SK-N-DZ (cell line): ENCODE measurements around the gene RITA1.
A peak's percentile ranks its signal among the peaks of the same experiment; 100 is the strongest.

Source experiments
- DNase-seq: peaks from one replicate; pipeline ENCODE4 v3.0.0-alpha.2; 2015; ENCODE audit warnings: low spot score

RITA1 gene

DNA sequence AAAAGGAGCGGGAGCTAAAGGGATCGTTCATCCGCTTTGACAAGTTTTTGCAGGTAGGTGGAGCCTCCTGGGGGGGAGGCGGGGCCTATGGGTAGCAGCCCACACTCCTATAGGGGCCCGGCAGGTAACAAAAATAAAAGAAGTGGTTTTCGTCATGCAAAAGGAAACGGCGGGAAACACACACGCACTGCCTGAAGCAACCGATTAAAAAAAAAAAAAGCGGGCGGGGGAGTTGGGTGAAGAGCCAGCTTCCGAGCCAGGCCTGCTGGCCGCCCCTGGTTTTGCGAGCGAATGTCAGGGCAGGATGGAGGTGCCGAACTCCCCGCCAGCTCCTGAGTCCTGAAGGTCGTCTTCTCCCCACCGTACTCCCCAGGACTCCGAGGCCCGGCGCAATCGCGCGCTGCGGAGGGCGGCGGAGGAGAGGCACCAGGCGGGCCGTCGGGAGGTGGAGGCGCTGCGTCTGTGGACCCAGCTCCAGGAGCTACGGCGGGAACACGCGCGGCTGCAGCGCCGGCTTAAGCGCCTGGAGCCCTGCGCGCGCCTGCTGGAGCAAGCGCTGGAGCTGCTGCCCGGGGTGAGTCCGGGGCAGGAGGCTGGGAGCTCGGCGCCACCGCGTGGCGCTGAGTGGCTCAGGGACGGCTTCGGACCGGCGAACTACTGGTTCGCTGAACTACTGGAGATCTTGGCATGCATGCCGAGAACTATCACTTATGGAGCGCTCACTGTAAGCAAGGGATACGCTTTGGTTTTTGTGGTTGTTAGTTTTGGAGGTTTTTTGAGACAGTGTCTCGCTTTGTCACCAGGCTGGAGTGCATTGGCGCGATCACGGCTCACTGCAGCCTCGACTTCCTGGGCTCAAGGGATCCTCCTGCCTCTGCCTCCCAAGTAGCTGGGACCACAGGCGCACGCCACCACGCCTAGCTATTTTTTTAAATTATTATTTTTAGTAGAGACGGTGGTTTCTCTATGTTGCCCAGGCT is 32.4 kb upstream of the RITA1 start:
- peak; percentile 74 for DNase-seq

DNA sequence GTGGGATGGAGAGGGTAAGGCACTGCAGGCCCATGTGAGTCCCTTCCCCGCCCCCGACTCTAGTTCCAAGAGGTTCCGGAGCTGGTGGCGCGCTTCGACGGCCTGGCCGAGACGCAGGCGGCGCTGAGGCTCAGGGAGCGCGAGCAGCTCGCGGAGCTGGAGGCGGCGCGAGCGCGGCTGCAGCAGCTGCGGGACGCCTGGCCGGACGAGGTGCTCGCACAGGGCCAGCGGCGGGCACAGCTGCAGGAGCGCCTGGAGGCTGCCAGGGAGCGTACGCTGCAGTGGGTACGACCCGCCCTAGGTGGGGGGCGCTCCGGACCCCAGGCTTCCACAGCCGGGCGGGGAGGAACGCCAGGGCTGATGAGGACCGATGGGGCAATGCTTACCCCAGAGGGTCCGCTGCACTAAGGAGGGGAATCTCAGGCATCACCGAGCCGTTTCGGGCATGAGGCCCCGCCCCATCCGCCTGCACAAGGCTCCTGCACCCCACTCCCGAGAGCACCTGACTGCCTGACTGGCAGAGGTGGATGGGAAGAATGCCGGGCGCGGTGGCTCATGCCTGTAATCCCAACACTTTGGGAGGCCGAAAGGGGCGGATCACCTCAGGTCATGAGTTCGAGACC is 31.1 kb upstream of the RITA1 start:
- DNase-seq: no peak

DNA sequence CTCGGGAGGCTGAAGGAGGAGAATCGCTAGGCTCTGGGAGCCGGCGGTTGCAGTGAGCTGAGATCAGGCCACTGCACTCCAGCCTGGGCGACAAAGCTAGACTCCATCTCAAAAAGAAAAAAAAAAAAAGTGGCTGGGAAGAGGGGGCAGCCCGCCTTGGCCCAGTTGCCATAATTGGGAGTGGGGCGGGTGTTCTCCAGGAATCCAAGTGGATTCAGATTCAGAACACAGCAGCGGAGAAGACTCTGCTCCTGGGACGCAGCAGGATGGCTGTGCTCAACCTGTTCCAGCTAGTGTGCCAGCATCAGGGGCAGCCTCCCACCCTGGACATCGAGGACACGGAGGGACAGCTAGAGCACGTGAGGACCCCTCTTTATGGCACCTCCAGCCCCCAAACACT is 30.5 kb upstream of the RITA1 start:
- DNase-seq: no peak

DNA sequence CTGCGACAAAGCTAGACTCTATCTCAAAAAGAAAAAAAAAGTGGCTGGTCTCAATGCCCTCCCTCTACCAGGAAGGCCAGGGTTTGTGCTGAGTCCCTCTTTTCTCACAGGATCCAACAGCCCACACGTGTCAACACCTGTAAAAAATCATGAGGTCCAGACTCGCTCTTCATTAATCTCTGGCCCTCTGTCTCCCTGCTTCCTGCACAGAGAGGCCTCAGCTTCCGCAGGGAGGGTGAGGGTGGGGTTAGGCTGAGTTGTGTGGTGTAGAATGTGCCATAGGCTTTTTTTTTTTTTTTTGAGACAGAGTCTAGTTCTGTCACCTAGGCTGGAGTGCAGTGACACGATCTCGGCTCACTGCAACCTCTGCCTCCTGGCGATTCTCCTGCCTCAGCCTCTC is 29.9 kb upstream of the RITA1 start:
- DNase-seq: no peak

DNA sequence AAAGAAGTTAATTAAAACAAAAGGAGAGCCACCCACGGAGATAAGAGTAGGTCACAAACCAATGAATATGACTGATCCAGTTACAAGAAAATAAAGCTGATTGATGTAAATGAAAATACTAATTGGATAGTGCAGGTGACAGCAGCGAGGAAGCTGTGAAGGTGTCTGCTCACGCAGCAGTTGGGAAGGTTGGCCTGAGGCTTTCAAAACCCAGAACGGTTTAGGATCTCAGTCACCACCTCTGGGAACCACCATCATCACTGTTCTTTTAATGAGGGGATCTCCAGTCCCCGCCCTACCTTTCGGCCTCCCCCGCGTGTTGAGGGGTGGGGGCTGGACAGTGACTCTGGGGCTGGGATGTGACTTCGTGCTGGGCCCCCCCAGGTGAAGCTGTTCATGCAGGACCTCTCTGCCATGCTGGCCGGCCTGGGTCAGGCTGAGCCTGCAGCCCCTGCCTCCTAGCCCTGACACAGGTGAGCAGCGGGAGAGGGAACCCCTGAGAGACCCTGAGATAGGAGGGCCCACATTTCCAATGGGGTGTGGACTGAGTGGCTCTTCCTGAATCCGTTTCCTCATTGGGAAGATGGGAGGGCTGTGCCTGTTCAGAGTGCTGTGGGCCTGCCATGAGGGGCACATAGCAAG is 28.2 kb upstream of the RITA1 start:
- no peak for DNase-seq

DNA sequence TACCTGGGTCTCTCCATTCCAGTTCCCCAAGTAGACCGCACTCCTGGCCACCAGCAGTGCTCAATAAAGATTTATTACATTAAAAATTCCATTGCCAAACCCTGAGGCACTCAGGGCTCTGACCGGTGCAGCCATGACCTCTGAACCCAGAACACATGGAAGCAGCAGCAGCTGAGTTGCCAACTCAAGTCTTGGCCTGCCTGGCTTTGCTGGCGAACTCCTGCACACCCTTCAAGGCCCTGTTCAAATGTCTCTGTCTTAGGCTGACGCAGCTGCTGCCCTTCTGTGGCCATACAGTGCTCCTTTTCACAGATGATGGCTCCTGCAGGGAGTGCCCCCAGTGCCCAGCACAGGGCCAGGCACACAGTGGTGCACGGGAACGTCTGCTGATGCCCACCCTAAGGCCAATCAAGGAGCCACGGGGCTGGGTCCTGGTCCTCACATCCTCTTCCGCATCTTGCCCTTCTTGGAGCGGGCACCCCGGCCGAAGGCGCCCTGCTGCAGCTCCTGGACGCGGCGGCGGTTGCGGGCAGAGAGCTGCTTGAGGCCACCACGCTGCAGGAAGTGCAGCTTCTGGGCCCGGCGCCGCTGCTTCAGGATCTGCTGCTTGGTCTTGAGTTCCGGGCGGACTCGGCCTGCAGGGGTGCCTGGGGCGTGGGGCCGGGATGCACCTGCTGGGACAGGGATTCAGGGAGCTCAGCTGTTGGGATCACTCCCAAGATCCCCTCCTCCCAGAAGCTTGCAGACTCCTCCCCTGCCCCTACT is 26.9 kb upstream of the RITA1 start:
- DNase-seq: no peak

DNA sequence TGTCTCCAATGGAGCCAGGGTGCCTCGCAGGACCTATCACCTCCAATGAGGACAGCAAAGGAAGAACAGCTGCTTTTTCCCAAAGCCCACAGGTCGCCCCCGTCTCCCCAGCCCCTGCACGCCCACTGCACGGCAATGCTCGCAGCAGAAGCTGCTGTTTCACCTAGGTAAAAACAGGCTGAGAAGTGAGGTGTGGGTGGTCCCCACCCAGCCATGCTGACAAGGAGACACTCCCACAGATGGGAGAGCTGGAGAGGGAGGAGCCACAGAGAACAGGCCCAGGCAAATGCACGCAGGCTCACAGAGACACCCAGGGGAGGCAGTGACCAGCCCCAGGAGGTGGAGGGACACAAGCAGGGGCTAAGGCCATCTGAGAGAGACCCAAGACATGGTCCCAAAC is 25.6 kb upstream of the RITA1 start:
- DNase-seq: no peak

DNA sequence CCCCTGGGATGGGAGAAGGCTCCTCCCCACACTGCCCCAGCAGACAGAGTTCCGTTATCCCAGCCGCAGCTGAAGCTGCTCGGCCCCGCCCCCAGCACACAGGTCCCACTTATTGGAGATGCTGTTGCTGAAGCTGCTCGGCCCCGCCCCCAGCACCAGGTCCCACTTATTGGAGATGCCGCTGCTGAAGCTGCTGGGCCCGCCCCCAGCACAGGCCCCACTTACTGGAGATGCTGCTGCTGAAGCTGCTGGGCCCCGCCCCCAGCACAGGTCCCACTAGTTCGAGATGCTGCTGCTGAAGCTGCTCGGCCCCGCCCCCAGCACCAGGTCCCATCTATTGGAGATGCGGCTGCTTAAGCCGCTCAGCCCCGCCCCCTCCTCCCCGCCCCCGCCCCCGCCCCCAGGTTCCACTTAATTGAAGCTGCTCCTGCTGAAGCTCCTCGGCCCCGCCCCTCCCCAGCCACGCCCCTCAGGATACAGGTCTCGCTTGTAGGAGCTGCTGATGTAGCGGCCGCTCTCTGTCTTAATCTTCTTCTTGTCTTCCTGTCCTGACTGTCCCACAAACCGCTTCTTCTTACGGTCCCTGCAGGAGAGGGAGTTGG is 24.0 kb upstream of the RITA1 start:
- peak; percentile 99 for DNase-seq

DNA sequence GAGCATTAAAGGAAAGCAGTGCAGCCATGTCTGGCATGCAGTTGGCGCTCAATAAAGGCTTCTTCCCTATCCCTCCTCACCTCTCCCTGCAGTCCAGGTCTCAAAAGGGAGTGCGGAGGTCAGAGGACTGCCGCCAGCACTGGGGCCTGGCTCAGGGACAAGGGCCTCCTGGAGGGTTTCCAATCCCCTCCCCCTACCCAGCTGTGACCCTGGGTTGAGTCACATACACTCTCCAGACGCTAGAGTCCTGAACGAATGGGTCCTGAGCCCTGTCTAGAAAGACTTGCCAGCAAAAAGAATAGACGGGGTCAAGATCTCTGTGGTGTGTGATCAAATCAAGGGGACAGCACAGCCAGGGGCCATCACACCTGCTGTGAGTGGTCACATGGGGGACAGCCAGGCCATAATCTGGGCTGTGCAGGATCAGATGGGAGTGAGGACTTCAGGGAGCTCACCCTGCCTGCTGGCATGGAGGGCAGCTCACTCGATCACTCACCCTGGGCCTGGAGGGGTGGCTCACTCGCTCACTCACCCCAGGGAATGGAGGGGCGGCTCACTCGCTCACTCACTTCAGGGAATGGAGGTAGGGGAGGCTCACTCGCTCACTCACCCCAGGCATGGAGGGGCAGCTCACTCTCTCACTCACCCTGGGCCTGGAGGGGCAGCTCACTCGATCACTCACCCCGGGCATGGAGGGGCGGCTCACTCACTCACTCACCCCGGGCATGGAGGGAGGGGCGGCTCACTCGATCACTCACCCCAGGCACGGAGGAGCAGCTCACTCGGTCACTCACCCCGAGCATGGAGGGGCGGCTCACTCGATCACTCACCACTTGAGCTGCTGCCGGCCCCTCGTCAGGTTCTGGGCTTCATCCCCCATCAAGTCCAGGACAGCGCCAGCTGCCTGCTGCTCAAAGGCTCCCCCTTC is 23.2 kb upstream of the RITA1 start:
- peak; percentile 69 for DNase-seq

DNA sequence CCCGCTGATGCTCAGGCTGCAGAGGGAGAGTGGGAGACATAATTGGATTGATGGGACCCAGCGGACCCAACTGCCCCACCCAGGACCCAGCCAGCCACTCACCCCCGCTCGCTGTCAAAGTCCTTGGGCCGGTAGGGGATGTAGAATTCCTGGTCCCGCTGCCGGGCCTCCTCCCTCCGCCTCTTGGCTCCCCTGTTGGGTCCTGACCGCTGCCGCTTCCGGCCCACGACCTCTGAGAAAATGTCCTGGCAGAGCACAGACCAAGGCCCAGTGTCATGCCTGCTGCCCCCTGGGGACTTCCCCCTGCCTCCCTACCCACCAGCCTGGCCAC is 22.5 kb upstream of the RITA1 start:
- no peak for DNase-seq

DNA sequence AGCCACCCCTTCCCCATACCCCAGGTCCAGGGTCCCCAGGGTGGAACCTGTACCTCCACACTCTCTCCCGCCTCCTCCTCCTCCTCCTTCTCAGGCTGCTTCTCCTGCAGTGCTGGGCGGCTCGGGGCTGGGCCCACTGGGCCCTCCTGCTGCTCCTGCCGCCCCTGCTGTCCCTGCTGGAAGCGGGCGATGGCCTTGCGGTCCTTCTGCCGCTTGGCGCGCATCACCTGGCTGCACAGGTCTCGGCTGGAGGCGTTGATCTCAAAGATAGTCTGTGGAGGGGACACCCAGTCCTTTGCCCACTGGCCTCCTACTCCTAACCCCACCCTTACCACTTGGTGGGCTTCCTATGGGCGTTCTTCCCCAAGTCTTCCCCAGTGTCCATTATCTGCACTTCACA is 21.5 kb upstream of the RITA1 start:
- no peak for DNase-seq

DNA sequence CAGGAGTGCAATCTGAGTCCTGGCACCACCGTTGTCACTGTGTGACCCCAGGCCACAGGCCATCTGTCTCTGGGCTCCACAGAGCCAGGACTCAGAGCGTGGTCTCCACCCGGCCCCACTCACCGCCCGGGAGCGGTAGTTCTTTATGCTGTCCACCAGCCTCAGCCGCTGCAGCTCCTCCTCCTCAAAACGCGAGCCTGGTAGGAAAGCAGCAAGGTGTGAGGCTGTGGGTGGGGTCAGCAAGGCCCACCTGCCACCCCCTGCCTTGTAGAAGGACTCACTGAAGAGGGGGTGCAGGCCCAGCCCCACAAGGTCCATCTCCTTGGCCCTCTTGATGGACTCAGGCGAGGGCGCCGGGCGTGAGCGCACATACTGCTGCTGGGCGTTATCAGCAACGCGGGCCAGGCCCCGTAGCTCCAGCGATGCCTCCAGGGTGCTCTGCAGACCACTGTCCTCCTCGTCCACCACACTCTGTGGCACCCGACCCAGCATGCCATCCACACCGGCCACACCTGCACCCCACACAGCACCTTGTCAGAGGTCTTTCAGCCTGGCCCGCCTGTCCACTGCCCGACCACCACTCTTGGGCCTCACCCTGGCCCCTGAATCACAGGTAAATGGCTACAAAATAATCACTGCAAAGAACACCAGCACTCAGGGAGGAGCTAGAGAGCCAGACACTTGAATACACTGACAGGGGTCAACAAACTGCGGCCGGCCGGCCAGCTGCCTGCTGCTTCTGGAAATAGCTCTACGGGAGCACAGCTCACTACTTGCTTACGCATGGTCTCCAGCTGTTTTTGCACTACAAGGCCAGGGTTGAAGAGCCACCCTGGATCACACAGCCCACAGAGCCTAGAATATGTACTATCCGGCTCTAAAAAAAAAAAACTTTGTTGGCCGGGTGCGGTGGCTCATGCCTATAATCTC is 19.7 kb upstream of the RITA1 start:
- no peak for DNase-seq

DNA sequence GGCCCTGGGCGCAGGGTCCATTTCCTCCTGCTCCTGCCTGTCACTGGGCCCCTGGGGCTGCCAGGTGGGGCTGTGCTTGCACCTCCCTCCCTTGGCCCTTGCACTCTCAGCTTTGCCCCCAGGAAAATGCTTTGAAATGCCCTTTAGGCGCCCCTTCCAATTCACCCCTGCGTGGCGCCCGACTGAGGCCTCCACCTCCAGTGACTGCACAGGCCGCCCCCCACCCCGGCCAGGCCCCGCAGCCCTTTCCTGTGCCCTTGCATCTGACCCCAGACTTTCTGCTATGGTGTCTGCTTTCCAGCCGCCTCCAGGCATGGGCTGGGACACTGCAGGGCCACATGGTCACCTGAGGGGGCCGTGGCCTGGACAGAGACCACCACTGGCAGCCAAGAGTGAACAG is 17.7 kb upstream of the RITA1 start:
- no peak for DNase-seq

DNA sequence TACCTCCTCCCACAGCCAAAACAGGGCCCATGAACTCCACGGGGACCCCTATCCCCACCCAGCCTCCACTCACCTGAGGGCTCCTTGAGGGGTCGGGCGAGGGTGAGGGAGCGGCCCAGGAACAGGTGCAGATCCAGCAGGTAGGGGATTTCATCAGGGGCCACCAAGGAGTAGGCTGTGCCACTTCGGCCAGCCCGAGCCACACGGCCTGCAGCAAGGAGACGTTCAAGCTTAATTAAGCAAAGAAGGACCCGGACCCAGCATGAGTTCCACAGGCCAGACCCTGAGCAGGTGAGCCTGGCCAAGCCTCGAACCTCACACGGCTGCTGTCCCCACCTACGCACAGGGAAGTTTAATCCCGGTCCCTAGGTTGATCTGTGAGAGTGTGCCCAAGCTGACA is 15.8 kb upstream of the RITA1 start:
- no peak for DNase-seq

DNA sequence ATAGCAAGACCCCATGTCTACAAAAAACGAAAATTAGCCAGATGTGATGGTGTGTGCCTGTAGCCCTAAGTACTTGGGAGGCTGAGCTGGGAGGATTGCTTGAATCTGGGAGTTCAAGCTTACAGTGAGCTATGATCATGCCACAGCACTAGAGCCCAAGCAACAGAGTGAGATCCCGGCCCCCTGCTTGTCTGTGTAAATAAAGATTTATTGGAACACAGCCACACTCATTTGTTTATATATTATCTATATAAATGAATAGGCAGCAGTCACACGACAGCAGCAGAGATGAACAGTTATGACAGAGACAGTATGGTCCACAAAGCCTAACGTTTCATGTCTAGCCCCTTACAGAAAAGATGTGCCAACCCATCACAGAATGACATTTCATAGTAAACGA is 15.1 kb upstream of the RITA1 start:
- no peak for DNase-seq

DNA sequence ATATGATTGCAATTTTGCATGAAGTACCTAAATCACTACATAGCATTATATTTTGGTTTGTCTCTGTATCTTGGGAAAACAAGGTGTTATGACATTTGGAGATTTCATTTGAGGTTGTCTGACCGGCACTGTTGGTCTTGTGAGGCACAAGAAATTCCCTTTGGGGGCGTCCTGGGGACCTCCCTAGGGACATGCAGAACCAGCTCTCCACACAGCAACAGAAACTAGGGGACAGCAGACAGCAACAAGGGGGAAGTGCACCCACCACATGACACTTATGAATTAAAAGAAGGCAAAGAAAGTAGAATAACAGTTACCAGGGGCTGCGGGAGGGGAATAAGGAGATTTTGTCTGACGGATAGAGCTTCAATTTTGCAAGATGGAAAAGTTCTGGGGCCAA is 14.6 kb upstream of the RITA1 start:
- no peak for DNase-seq

DNA sequence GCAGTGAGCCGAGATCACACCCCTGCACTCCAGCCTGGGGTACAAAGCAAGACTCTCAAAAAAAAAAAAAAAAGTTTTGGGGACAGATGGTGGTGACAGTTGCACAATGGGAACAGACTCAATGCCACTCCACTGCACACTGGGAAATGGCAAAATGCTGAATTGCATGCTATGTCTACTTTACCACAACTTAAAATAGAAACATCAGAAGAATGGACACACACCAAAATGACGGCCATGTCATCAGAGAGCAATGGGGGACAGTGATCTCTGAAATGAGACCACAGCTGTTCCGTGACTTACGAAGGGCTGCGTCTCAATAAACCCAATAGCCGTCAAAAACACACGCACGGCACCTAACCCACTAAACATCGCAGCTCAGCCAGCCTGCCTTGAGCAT is 14.0 kb upstream of the RITA1 start:
- no peak for DNase-seq

DNA sequence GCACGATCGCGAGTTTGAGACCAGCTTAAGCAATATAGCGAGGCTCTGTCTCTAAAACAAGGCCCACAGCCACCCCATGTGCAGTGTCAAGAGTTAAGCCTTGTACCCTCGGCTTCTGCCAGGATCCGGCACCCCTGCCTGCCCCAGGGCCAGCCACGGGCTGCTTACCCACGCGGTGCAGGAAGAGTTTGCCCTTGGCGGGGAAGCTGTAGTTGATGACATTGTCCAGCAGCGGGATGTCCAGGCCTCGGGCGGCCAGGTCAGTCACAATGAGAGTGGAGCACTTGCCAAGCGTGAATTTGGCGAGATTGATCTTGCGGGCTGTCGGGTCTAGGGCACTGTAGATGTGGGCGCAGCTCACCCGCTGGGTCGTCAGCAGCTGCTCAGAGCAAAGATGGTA is 13.3 kb upstream of the RITA1 start:
- DNase-seq: no peak

DNA sequence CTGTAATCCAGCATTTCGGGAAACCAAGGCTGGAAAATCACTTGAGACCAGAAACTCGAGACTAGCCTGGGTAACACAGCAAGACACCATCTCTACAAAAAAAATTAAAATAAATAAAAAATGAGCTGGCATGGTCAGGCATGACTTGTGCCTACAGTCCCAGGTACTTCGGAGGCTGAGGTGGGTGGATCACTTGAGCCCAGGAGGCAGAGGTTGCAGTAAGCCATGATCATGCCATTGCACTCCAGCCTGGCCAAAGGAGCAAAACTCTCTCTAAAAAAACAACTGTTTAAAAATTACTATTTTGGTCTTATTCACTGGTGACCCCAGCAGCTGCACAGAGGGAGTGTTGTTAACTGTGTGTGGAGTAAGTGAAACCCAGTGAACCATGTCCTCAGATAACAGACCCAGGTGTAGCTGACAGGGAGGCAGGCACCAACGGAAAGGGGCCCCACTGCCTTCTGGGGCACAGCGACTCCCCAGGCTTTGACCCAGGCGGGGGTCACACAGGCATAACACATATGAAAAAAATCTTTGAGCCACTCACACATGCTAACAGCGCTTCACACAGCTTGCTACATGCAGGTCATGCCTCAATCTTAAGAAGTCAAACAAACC is 12.3 kb upstream of the RITA1 start:
- no peak for DNase-seq
